Psoas muscle (tissue), 8 donors: ENCODE results near the gene CALB2. TPM values are rescaled to one million over a fixed set of nuclear protein-coding genes. Genes with fewer than 3 reads are reported as not detected.

Source experiments
- ATAC-seq, 4 donors: fragments of 200-7000 bp; cut with Tn5 transposase; one replicate each; pipeline ENCODE4 v1.9.1; 2020; ENCODE audit warnings: moderate library complexity in 3 of 4, mild to moderate bottlenecking in 2 of 4
- DNase-seq, 2 donors: peaks; one replicate each; pipeline ENCODE4 v3.0.0-alpha.2; 2020
- H3K27ac ChIP-seq: fragments of 200-600 bp; one replicate; pipeline ENCODE4 v1.8.0; 2022
- H3K27me3 ChIP-seq, 3 donors: fragments of 200-600 bp in 1 of 3; one replicate each; pipeline versions ENCODE4 v1.6.1 to v1.8.0; 2013 to 2022; ENCODE audit warnings: low read length in 2 of 3, mild to moderate bottlenecking in 2 of 3, moderate library complexity in 1 of 3; ENCODE audit not compliant: insufficient read depth in 3 of 3
- H3K36me3 ChIP-seq, 2 donors: fragments of 200-600 bp in 1 of 2; one replicate each; pipeline versions ENCODE4 v1.6.1 to v1.8.0; 2013 to 2022; ENCODE audit warnings: low read depth in 1 of 2, mild to moderate bottlenecking in 1 of 2, moderate library complexity in 1 of 2; ENCODE audit not compliant: insufficient read depth in 1 of 2
- H3K4me1 ChIP-seq: fragments of 200-600 bp; one replicate; pipeline ENCODE4 v1.8.0; 2022
- H3K4me3 ChIP-seq: fragments of 200-600 bp; one replicate; pipeline ENCODE4 v1.8.0; 2022; ENCODE audit warnings: mild to moderate bottlenecking
- H3K9me3 ChIP-seq: fragments of 200-600 bp; one replicate; pipeline ENCODE4 v1.8.0; 2022
- CTCF ChIP-seq: fragments of 200-600 bp; IDR thresholded peaks from one replicate; pipeline ENCODE4 v1.8.0; 2022; ENCODE audit warnings: antibody characterized with exemption
- WGBS, 3 donors: extraction: QIAGEN DNeasy Blood & Tissue Kit; methylation state at CpG; one replicate each; pipeline versions ENCODE4 v1.1.6 to v1.1.7; 2013; 5-methylcytosine and 5-hydroxymethylcytosine counted together
- intact Hi-C, 2 donors: fragments of 100-400 bp; cut with DNase I; formaldehyde crosslinking; loops; one replicate each; pipeline versions ENCODE4 v1.11.0 to v1.14.2; 2022
- polyA plus RNA-seq, 3 donors: library from polyadenylated mRNA; stranded (reverse); fragments of 200-250 nt; gene quantifications; one replicate each; pipeline ENCODE4 v1.2.3, GENCODE V29; 2013
- total RNA-seq, 4 donors: library from RNA; stranded (reverse); fragmentation: NEBNext Ultra II Directional in 2 of 4; extraction: Animal tissue kit (Norgen Biotek cat#: 25700) in 2 of 4; gene quantifications; one replicate each; pipeline versions ENCODE4 v1.2.1 to v1.2.4, GENCODE V29; 2021 to 2023
- donor health status: healthy with polysubstance abuse.
- donor health status: DM: no; HTN: no; CAD: no; lungs with moderate emphysema.
- donor health status: Bipolar disorder and iron deficiency.
- donor health status: healthy.
- donor health status: DM: yes; HTN: yes; CAD: no.
- donor health status: DM: no; HTN: no; CAD: no.
- donor health status: DM: no; HTN: no; CAD: no.
- donor health status: DM: yes; HTN: yes; CAD: no.

The CALB2 gene
- total and polyA plus RNA-seq, 7 donors, result 0.16 to 0.61 (median 0.50) TPM; not detected in 2

GRCh38 chr16:71373073-71373472 lies 14.6 kb downstream of the CALB2 start:
- TF ChIP-seq CTCF, result no peak
- 48 to 60% (median 53%) methylated on average over 8 of the region's 8 CpGs for WGBS, 3 donors
- ATAC-seq, result no peak
- Histone ChIP-seq H3K36me3 (no peaks in the 10 kb centered on the region), H3K9me3 (no peaks in the 10 kb centered on the region), H3K4me3 (no peak overlapping the region), H3K4me1 (no peaks in the 10 kb centered on the region), H3K27ac (no peak overlapping the region), H3K27me3 (peaks cover 0 to 10% (median 1%) of the 10 kb centered on the region in 3 donors)
- no peak for DNase-seq
- intact Hi-C loops, result no loop called here

GRCh38 chr16:71376465-71377157 lies 18.1 kb downstream of the CALB2 start:
- Histone ChIP-seq H3K27me3 (peaks cover 1 to 6% (median 3%) of the 10 kb centered on the region in 3 donors), H3K36me3 (no peaks in the 10 kb centered on the region), H3K9me3 (no peaks in the 10 kb centered on the region), H3K27ac (no peak overlapping the region), H3K4me1 (no peaks in the 10 kb centered on the region), H3K4me3 (no peak overlapping the region)
- no peak for DNase-seq
- intact Hi-C loops, result no loop called here
- WGBS, 3 donors, result 64 to 73% (median 71%) methylated on average over 5 of the region's 5 CpGs
- TF ChIP-seq CTCF, result no peak
- ATAC-seq, result no peak

GRCh38 chr16:71379711-71380110 lies 21.2 kb downstream of the CALB2 start:
- no peak for TF ChIP-seq CTCF
- no peaks in the 10 kb centered on the region for H3K4me1 ChIP-seq
- H3K4me3 ChIP-seq, result no peak overlapping the region
- ATAC-seq (no peak), DNase-seq (no peak)
- H3K36me3 ChIP-seq, result no peaks in the 10 kb centered on the region
- intact Hi-C loops, result no loop called here
- H3K27ac ChIP-seq, result no peak overlapping the region
- H3K9me3 ChIP-seq, result no peaks in the 10 kb centered on the region
- WGBS, 3 donors, result 70 to 80% (median 79%) methylated on average over 1 of the region's 1 CpG
- H3K27me3 ChIP-seq, result peaks cover 0 to 3% (median 0%) of the 10 kb centered on the region in 3 donors

- Histone ChIP-seq H3K27ac (no peak overlapping the region), H3K9me3 (no peaks in the 10 kb centered on the region), H3K4me1 (no peaks in the 10 kb centered on the region), H3K4me3 (no peak overlapping the region), H3K36me3 (no peaks in the 10 kb centered on the region), H3K27me3 (peaks cover 0 to 6% (median 3%) of the 10 kb centered on the region in 3 donors)
- ATAC-seq (no peak), DNase-seq (no peak)
- 55 to 75% (median 72%) methylated on average over 6 of the region's 6 CpGs for whole genome bisulfite sequencing, 3 donors
- TF ChIP-seq CTCF, result no peak
- intact Hi-C loops, result no loop called here
Observed at GRCh38 chr16:71380831-71381230, 22.3 kb downstream of the CALB2 start.
